ENCODE data around the gene CFAP92. TPM values are rescaled to one million over a fixed set of nuclear protein-coding genes. Genes with fewer than 3 reads are reported as not detected.

The CFAP92 gene
- total and polyA plus RNA-seq, 11 donors: 0.12 to 1.8 (median 0.36) TPM; not detected in 3

GRCh38 chr3:128861491-128861890, 132.4 kb downstream of the CFAP92 start:
- no peak for ATAC-seq
- Histone ChIP-seq H3K9me3 (peaks cover 0 to 31% (median 27%) of the 10 kb centered on the region in 12 donors), H3K27ac (no peak overlapping the region), H3K36me3 (no peaks in the 10 kb centered on the region), H3K4me3 (no peak overlapping the region), H3K27me3 (no peaks in the 10 kb centered on the region), H3K4me1 (peaks cover 0 to 15% (median 10%) of the 10 kb centered on the region in 12 donors)
- intact Hi-C loops (cut with DNase I): no loop called here
- no peak for DNase-seq
- WGBS, 4 donors: 90 to 94% (median 91%) methylated on average over 5 to 6 of the region's 6 CpGs
- no peak for TF ChIP-seq POLR2A (IDR thresholded peaks at IDR 0.05)
- TF ChIP-seq CTCF (IDR thresholded peaks at IDR 0.05): no peak

Other genes with a start within 250 kb of the CFAP92 start
- 10 to 100 TPM; 29.9 to 44.9 (median 36.7) TPM for gene ACAD9, start 114.5 kb downstream of the CFAP92 start, total RNA-seq
- 10 to 100 TPM; 24.6 to 25.8 TPM for gene ACAD9, start 114.5 kb downstream of the CFAP92 start, polyA plus RNA-seq
- 1 to 10 TPM in 8 of 9 donors, under 1 TPM in 1; 0.60 to 2.5 (median 1.7) TPM for gene EFCC1, start 7.2 kb upstream of the CFAP92 start, total RNA-seq
- 1 to 10 TPM in 1 of 2 donors, under 1 TPM in 1; 0.91 to 1.1 TPM for gene EFCC1, start 7.2 kb upstream of the CFAP92 start, polyA plus RNA-seq
- gene GP9, start 66.7 kb upstream of the CFAP92 start, total RNA-seq: not detected
- gene GP9, start 66.7 kb upstream of the CFAP92 start, polyA plus RNA-seq: not detected
- 10 to 100 TPM in 1 of 9 donors, 1 to 10 TPM in 8; 1.3 to 10.3 (median 3.3) TPM for gene RAB43, start 127.7 kb upstream of the CFAP92 start, total RNA-seq
- gene RAB43, start 127.7 kb upstream of the CFAP92 start, polyA plus RNA-seq: 1 to 10 TPM; 2.4 to 4.9 TPM
- gene ISY1, start 167.0 kb upstream of the CFAP92 start, total RNA-seq: 10 to 100 TPM; 14.9 to 31.2 (median 24.5) TPM
- 10 to 100 TPM; 16.2 to 27.0 TPM for gene ISY1, start 167.0 kb upstream of the CFAP92 start, polyA plus RNA-seq
- 100 to 1,000 TPM; 388 to 743 (median 512) TPM for gene CNBP, start 189.8 kb upstream of the CFAP92 start, total RNA-seq
- 100 to 1,000 TPM; 376 to 501 TPM for gene CNBP, start 189.8 kb upstream of the CFAP92 start, polyA plus RNA-seq

All from heart left ventricle (tissue), 16 donors.